NCI-H2196 treated with DMSO at 0.1 percent for 48 hours (cell line): Measurements from ENCODE around the gene TPCN2.
A peak's percentile ranks its signal among the peaks of the same experiment; 100 is the strongest.

Experiments used
- DNase-seq: peaks from one replicate; lab custom pipeline; 2025; ENCODE audit not compliant: unreplicated experiment; lab: John Stamatoyannopoulos, UW

The TPCN2 gene

GRCh38 chr11:69091638-69092165 lies 43.0 kb downstream of the TPCN2 start:
- DNase-seq = no peak

GRCh38 chr11:69092263-69092662 lies 43.5 kb downstream of the TPCN2 start:
- DNase-seq = no peak

GRCh38 chr11:69093106-69093505 lies 44.4 kb downstream of the TPCN2 start:
- DNase-seq = no peak

GRCh38 chr11:69094111-69094914 lies 45.6 kb downstream of the TPCN2 start:
- no peak for DNase-seq

- DNase-seq = no peak
These were observed 46.2 kb downstream of the TPCN2 start for GRCh38 chr11:69094915-69095290.

- DNase-seq = no peak
These were observed 46.6 kb downstream of the TPCN2 start for GRCh38 chr11:69095300-69095699.

- no peak for DNase-seq
These were observed 47.7 kb downstream of the TPCN2 start for GRCh38 chr11:69096473-69096872.

- DNase-seq = no peak
These were observed 48.5 kb downstream of the TPCN2 start for GRCh38 chr11:69097263-69097662.

GRCh38 chr11:69099180-69099579 lies 50.4 kb downstream of the TPCN2 start:
- DNase-seq = no peak

GRCh38 chr11:69100454-69101114 lies 51.9 kb downstream of the TPCN2 start:
- no peak for DNase-seq

- DNase-seq = peak; percentile 68
These were observed 52.5 kb downstream of the TPCN2 start for GRCh38 chr11:69101115-69101791.

- DNase-seq = no peak
These were observed 53.3 kb downstream of the TPCN2 start for GRCh38 chr11:69101792-69102695.

GRCh38 chr11:69102732-69103615 lies 54.2 kb downstream of the TPCN2 start:
- no peak for DNase-seq

- DNase-seq = no peak
These were observed 55.6 kb downstream of the TPCN2 start for GRCh38 chr11:69104212-69104855.

GRCh38 chr11:69104856-69105395 lies 56.2 kb downstream of the TPCN2 start:
- no peak for DNase-seq

GRCh38 chr11:69105461-69106030 lies 56.8 kb downstream of the TPCN2 start:
- DNase-seq = no peak

GRCh38 chr11:69106031-69106811 lies 57.5 kb downstream of the TPCN2 start:
- DNase-seq = no peak

GRCh38 chr11:69107413-69107812 lies 58.7 kb downstream of the TPCN2 start:
- DNase-seq = no peak
